Activated CD4-positive, alpha-beta T cell treated with anti-CD3 and anti-CD28 coated beads, Interleukin-10, Interleukin-2, amounts not matched to agents 100 ng/mL and 50 ng/mL, durations not matched to agents 16 hours and 8 hours (primary cell): ENCODE results near the gene THOC5.
"Not testable (repeated sequence)": the region's sequence is repeated elsewhere in the genome, so short reads cannot be mapped to it uniquely, and the experiment has no call there.

Experiments used
- DNase-seq: peaks from one replicate; pipeline ENCODE4 v3.0.0-alpha.2; 2020

THOC5 gene

DNA sequence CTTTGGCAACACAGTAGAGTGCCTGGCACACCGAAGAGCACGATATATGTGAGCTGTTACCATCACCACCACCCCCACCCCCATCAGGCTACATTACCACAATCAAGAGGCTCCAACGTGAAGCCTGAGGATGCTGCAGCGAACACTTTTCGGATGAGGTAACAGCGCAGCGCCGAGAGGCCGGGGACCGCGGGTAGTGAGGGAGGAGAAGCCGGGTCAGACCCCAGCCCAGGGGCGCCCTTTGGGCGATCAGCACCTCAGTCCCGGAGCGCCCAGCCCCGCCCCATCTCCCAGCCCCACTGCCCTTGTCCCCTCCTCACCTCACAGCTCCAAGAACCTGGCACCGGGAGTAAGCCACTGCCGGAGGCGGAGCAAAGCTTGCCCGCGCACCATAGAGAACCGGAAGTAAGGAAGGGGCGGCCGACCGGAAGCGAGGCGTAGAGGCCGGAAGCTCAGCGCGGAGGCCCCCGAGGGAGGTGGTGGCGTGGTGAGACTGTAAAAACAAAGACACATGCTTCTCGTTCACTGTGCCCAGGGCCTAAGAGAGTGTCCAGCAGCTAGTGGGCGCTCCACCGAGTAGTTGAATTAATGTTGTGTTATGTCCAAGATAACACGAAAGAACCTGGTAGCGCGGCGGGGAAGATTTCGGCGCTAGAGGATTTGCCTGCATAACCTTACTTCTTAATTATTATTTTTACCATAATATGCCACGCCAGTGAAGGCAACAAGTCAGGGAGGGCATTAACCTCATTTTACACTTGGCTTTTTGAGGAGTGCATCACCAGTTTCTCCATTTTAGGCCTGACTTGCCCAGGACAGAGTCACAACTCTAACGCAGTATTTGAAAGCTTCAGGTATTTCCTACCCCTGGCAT lies at the start of gene THOC5:
THOC5 (minus strand) TSS at position 407 of the 874 bp plus-strand sequence. CDS start 4,610 bp downstream, outside the sequence.
- peak; percentile 93 for DNase-seq

DNA sequence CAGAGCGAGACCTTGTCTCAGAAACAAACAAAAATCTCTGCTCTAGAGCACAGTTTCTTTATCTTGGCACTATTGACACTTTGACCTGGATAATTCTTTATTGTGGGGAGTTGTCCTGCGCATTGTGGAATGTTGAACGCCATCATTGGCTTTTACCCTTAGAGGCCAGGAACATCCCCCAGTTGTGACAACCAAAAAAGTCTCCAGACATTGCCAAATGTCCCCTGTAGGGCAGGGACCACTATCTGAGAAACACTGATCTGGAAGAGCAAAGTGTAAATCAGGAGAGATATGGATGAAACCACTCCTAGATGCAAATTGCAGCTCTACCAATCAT lies 45.1 kb upstream of the THOC5 start:
- no peak for DNase-seq

DNA sequence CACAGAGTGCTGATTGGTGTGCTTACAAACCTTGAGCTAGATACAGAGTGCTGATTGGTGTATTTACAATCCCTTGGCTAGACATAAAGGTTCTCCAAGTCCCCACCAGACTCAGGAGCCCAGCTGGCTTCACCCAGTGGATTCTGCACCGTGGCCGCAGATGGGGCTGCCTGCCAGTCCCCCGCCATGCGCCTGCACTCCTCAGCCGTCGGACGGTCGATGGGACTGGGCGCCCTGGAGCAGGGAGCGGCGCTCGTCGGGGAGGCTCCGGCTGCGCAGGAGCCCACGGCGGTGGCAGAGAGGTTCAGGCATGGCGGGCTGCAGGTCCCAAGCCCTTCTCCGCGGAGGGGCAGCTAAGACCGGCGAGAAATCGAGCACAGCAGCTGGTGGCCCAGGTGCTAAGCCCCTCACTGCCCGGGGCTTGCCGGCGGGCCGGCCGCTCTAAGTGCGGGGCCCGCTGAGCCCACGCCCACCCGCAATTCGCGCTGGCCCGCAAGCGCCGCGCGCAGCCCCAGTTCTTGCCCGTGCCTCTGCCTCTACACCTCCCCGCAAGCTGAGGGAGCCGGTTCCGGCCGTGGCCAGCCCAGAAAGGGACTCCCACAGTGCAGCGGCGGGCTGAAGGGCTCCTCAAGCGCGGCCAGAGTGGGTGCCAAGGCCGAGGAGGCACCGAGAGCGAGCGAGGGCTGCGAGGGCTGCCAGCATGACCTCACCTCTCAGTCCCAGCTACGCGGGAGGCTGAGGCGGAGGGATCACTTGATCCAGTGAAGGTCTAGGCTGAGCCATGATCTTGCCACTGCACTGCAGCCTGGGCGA lies 44.5 kb upstream of the THOC5 start:
- DNase-seq: not testable (repeated sequence)

DNA sequence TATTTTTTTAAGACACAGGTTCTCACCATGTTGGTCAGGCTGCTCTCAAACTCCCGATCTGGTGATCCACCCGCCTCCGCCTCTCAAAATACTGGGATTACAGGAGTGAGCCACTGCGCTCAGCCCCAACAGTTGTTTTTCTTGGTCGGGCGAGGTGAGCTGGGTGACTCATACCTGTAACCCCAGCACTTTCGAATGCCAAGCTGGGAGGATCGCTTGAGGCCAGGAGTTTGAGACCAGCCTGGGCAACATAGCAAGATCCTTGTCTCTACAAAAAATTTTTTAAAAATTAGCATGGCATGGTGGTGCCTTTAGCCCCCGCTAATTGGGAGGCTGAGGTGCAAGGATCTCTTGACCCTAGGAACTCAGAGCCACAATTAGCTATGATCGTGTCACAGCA lies 42.9 kb upstream of the THOC5 start:
- DNase-seq: peak; percentile 29

- not testable (repeated sequence) for DNase-seq
These were observed 40.9 kb upstream of the THOC5 start for GRCh38 chr22:29594447-29594846.

GRCh38 chr22:29593923-29594322 lies 40.4 kb upstream of the THOC5 start:
- DNase-seq: no peak

- no peak for DNase-seq
These were observed 34.6 kb upstream of the THOC5 start for GRCh38 chr22:29587938-29588699.

- not testable (repeated sequence) for DNase-seq
These were observed 32.7 kb upstream of the THOC5 start for GRCh38 chr22:29586193-29586705.

DNA sequence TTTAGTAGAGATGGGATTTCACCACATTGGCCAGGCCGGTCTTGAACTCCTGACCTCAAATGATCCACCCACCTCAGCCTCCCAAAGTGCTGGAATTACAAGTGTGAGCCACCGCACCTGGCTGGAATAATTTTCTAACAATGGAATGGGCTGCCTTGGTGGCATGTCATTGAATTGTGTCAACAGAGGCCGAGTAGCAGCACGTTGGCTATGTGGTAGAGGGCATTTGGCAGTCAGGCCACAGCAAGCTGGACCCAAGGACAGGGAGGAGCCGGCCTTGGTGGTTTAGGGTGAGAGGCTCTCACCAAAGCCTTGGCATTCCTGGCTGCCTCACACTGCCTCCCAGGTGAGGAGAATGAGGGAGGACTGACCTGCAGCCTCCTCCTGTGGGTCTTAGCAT lies 31.4 kb upstream of the THOC5 start:
- DNase-seq: no peak

DNA sequence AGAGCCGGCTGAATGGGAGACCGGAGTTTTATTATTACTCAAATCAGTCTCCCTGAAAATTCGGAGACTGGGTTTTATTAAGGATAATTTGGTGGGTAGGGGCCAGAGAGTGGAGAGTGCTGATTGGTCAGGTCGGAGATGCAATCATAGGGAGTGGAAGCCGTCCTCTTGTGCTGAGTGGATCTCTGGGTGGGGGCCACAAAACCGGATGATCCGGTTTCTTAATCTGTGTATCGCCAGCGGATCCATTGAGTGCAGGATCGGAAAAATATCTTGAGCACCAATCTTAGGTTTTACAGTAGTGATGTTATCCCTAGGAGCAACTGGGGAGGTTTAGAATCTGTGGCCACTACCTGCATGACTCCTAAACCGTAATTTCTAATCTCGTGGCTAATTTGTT lies 28.2 kb upstream of the THOC5 start:
- no peak for DNase-seq

- DNase-seq: peak; percentile 7
These were observed 26.7 kb upstream of the THOC5 start for GRCh38 chr22:29580200-29580810.

DNA sequence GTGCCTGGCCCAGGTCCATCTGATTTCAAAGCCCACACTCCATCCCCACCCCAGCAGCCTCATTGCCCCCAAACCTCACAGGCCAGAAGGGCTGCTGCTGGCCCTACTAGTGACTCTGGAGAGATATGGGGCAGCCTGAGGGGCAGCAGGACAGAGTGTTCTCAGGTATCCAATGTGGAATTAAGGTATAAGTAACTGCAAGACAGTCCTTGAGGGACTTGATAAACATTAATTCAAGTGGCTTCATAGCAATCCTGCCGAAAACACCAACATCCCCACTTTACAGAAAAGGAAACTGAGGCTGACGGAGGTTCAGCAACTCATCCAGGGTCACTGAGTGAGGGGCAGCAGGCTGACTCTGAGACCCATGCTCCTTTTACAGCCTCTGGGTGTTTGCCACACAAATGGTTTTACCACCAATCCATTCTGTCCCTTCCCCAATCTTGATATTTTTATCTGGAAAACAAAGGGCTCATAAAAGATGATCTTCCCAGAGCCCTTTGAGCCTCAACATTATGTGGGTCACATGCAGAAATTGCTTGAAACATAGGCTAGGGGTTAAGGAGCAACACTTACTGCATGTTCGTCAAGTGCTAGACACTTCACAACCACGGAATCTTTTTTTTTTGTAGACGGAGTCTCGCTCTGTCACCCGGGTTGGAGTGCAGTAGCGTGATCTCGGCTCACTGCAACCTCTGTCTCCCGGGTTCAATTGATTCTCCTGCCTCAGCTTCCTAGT lies 25.1 kb upstream of the THOC5 start:
- no peak for DNase-seq

- DNase-seq: no peak
These were observed 21.3 kb upstream of the THOC5 start for GRCh38 chr22:29574762-29575450.

GRCh38 chr22:29570912-29571549 lies 17.5 kb upstream of the THOC5 start:
- DNase-seq: no peak

DNA sequence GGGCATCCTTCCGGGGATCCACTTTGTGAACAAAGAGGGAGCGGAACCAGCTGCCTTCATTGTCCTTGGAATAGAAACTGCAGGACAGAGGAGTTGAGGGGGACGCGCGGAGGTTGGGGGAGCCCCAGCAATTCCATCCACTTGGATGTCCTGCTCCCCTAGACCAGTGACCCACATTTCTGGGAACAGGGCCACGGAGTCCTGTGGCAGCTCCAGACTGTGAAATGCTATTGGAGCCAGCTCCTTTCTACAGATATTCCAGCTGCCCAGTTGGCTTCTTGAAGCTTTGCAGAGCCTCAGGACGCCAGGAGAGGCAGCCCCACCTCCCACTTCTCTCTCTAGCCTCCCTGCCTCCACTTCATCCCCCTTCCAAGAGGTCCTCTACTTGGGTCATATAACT lies 16.9 kb upstream of the THOC5 start:
- no peak for DNase-seq

DNA sequence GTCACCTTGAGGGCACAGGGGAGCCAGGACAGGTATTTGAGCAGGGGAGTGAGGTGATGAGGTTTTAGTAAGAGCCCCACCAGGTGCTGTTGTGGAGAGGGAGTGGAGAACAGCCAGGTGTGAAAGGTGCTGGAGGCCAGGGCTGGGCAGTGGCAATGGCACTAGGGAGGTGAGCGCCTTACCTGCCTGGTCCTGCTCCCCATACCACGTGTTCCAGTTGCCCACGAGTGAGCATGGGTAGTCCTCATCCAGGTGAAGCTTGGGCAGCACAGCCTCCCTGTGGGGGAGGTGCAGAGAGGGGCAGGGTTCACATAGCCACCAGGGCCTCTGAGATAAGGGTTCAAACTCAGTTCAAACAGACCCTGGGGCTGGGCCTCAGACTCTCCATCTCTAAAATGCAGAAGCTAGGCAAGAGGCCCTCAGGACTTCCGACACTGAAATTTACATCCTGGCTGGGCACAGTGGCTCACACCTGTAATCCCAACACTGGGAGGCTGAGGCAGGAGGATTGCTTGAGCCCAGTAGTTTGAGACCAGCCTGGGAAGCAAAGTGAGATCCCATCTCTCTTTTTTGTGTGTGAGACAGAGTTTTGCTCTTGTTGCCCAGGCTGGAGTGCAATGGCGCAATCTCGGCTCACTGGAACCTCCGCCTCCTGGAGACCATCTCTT lies 15.6 kb upstream of the THOC5 start:
- DNase-seq: no peak

DNA sequence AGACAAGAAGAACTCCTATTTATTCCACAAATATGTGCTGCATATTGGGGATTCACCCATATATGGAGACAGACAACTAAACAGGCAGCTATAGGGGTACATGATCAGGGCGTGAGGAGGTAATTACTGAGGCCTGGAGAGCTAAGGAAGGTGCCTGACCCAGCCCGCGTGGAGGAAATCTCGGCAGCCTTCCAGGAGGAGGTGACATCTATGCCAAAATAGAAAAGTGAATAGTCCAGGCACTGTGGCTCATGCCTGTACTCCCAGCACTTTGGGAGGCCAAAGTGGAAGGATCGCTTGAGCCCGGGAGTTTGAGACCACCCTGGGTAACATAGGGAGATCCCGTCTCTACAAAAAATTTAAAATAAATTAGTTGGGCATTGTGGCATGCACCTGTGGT lies 13.8 kb upstream of the THOC5 start:
- no peak for DNase-seq

GRCh38 chr22:29566513-29566912 lies 13.0 kb upstream of the THOC5 start:
- not testable (repeated sequence) for DNase-seq

DNA sequence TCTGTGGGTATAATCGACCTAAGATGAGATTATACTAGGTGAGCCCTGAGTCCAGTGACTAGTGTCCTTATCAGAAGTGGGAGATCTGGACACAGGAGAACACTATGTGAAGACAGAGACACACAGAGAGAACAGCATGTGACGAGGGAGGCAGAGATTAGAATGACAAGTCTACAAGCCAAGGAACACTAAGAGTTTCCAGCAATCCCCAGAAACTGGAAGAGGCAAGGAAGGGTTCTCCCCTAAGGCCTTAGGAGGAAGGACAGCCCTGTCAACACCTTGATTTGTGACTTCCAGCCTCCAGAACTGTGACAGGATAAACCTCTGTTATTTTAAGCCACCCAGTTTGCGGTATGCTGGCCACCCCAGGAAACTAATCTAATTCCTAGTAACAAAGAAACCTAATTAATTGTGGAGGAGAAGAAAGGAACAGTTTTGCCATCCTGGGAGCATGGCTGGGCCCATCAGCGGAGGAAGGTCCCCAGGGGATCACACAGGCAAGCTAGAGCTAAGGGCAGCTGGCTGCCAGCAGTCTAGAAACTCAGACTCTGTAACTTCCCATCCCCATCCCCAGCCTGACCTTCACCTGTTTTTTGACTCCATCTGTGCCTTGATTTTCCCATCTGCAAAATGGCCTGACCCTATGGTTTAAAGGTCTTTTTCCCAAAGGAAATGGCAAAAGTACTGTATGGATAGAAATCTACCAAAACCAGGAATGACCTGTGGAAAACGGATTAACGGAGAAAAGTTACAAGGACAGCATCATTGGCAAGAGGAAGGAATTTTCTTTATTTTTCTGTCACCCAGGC lies 10.3 kb upstream of the THOC5 start:
- DNase-seq: no peak
